Endometrium (tissue), 2 donors: ENCODE data around the gene FN3K.
"Not testable (repeated sequence)": the region's sequence is repeated elsewhere in the genome, so short reads cannot be mapped to it uniquely, and the experiment has no call there.

Experiments used
- FAIRE-seq: peaks from 2 replicates; lab custom pipeline; 2012; peaks lifted over from hg19 to GRCh38; lab: Jason Lieb, UNC
- donor health status: control.
- donor health status: control.

Gene FN3K

DNA sequence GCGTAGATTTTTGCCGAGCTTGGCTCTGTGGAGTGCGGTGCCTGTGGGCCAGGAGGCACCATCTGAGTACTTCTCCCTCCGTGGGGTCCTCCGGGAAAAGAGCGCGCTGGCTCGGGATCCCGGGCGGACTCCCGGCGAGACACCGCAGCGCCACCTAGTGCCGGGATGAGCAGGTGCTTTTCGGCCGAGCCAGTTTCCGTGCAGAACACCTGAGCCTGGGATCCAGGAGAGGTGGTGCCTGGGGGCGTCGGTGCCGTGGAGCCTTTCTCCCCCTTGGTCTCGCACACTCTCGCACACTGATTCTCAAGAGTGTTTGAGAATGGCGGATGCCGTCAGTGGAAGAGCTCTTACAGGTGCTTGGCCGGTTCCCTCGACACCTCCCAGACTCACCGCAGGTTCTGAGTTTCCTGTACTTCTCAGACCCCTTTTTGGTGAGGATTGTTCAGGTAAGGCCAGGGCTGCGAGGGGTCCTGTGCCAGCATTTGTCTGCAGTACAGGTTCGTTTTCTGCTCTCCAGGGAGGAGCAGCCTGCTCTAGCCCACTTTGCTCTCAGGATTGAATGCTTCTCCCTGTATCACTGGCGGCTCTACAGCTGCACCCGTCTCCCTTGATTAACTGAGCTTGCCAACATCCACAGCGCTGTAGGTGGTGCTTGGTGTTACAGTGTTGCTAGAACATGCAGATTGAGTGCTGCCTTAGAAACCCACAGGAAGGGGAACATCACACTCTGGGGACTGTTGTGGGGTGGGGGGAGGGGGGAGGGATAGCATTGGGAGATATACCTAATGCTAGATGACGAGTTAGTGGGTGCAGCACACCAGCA, 39.8 kb downstream of the FN3K start:
- no peak for FAIRE-seq

DNA sequence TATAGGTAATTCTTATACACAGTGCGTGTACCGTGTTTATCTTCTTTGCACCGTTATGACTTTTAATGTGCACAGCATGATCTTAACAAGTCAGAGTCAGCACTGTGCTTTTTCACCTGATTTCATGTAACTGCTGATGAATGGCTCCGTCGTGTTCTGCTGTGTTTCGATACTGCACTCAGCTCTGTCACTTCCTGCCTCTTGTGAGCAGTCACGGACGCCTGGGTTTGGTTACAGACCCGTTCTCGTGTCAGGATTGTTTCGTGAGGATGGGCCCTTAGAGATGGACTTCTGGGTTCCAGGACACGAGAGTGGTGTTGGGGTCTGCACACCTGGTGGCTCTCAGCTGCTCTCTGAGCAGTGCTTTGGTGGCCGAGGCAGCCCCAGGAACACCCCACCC, 41.0 kb downstream of the FN3K start:
- no peak for FAIRE-seq

DNA sequence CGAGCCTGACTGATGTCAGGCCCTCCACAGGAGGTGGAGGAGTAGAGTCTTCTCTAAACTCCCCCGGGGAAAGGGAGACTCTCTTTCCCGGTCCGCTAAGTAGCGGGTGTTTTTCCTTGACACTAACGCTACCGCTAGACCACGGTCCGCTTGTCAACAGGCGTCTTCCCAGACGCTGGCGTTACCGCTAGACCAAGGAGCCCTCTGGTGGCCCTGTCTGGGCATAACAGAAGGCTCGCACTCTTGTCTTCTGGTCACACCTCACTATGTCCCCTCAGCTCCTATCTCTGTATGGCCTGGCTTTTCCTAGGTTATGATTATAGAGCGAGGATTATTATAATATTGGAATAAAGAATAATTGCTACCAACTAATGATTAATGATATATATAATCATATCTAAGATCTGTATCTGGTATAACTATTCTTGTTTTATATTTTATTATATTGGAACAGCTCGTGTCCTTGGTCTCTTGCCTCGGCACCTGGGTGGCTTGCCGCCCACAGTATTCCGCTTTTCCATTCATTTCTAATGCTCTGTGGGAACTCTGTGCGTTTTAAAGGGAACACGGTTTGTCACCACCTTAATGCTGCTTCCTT, 42.5 kb downstream of the FN3K start:
- FAIRE-seq = not testable (repeated sequence)

DNA sequence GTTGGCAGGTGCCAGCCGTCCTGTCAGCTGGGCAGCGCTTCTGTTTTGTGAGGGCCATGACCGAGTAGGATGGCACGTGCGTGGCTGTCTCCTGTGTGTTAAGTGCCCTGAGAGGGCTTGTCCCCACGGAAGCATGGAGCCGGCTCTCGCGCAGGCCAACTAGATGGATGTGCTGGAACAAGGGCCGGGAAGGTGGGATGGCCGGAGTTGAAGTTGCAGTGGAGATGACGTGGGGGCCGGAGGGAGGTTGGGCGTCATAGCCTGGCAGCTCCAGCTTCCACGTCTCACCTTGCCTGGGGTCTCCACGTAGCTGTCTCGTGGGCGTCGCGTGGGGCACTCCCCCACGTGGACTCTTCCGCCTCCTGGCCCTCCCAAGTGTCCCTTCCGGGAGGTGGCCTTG, 44.1 kb downstream of the FN3K start:
- no peak for FAIRE-seq

DNA sequence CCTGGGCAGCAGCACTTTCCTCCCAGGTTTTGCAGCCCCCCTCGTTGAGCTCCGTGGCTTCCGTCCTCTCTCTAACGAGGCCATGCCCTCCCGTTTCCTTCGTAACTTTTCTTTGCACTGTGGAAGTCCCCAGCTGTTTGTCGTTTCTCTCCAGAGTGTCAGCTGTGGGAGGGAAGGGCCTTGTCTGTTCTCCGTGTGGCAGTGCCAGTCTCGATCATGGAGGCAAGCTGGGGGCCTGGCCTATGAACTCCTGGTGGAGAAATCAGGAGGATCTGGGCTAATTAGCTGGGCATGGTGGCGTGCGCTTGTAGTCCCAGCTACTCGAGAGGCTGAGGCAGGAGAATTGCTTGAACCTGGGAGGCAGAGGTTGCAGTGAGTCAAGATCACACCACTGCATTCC, 44.8 kb downstream of the FN3K start:
- FAIRE-seq = no peak

DNA sequence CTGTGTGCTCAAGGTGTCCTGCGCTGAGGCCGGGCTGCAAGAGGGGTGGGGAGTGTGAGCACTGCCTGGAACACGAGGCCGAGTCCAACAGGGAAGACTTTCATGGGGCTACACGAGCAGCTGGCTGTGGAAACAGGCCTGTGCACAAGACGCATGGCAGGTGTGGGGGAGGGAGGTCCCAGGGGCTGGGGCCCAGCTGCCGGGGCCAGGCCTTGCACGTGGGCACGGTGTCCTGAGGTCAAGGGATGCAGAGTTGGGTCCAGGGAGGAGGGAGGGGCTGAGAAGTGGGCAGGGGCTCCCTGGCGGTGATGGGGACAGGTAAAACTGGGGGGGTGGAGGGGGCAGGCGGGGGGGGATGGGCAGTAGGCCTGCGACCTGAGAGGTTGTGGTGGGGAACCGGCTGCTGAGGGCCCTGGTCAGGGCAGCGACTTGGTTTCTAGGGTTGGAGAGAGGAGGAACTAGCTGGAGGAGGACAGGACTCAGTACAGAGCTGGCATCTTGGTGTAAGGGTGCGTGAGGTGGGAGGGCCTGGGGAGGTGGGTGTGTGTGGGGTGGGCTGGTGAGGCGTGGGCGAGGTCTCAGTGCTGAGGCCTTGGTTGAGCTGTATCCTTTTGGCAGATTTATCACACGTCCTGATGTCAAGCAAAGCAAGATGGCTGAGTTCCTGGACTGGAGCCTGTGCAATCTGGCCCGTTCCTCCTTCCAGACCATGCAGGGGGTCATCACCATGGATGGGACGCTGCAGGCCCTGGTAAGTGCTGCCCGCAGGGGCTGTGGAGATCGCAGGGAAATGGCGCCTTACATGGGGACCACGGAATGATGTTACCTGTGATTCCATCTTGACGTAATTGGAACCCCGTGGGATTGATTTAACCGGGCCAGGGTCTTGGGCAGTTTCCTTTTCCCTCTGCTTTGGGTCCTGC, 45.8 kb downstream of the FN3K start:
- no peak for FAIRE-seq

DNA sequence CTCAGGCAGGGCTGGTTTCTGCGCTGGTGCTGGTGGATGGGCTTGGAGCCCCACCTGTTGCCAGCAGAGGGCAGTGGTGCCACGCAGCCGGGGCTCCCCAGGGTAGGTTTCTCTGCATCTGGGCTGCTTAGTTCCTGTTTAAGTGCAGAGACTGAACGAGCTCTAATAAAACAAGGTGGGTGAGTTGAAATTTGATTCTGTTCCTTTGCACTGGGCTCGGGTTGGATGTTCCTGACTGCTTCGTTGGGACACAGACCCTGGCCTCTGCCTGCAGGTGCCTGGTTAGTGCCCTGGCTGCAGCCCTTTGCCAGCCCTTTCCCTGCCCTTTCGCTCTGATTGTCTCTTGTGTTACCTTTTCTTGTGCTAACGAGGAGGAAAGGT, 46.5 kb downstream of the FN3K start:
- FAIRE-seq = peak; percentile 79

DNA sequence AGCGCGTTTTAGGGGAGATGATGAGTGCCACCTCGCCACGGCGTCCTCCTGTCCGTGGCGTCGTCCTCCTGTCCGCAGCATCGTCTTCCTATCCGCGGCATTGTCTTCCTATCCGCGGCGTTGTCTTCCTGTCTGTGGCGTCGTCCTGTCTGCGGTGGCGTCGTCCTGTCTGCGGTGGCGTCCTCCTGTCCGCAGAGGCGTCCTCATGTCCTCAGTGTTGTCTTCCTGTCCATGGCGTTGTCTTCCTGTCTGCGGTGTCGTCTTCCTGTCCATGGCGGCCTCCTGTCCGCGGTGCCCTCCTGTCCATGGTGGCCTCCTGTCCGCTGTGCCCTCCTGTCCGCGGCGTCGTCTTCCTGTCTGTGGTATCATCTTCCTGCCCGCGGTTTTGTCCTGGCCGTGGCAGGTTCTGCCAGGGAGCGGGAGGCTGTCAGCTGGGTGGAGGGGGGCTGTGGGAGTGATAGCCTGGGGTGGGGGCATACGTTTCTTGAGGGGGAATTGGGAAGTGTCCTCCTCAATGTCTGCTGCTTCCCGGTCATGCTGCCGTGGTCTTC, 47.3 kb downstream of the FN3K start:
- FAIRE-seq = no peak

DNA sequence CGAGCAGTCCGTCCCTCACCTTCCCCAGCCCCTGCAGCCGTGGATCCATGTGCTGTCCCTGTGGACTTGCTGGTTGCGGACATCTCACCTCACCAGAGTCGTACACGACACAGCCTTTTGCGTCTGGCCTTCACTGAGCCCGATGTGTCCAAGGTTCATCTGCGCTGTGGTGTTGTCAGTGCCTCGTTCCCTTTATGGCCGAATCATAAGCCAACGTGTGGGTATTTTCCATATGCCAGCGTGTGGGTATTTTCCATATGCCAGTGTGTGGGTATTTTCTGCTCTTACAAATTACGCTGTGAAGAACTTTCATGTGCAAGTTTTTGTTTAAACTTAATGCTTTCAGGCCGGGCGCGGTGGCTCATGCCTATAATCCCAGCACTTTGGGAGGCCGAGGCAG, 48.1 kb downstream of the FN3K start:
- no peak for FAIRE-seq

DNA sequence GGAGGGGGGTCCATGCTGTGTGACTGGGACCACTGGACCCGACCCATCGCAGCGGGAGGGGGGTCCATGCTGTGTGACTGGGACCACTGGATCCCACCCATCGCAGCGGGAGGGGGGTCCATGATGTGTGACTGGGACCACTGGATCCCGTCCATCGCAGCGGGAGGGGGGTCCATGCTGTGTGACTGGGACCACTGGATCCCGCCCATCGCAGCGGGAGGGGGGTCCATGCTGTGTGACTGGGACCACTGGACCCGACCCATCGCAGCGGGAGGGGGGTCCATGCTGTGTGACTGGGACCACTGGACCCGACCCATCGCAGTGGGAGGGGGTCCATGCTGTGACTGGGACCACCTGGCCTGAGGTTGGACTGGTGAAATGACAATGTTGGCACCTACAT, 50.2 kb downstream of the FN3K start:
- not testable (repeated sequence) for FAIRE-seq

DNA sequence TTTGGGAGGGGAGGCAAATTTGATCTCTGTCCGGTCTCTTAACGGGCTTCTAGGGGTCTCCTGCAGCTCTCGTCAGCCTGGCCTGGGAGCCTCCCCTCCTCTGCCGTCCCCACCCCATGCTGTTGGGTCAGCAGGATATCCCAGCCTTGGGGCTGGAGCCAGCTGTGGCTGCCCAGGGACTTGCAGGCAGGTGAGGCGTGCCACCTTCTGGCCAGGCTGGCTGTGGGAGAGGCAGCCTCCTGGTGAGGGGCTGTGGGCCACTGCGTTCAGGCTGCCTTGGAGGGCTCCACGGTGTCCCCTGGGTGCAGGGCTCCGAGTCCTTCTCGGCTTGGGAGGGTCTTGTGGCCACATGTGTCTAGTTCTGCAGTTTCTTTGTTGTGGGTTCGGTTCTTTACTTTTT, 51.0 kb downstream of the FN3K start:
- no peak for FAIRE-seq

DNA sequence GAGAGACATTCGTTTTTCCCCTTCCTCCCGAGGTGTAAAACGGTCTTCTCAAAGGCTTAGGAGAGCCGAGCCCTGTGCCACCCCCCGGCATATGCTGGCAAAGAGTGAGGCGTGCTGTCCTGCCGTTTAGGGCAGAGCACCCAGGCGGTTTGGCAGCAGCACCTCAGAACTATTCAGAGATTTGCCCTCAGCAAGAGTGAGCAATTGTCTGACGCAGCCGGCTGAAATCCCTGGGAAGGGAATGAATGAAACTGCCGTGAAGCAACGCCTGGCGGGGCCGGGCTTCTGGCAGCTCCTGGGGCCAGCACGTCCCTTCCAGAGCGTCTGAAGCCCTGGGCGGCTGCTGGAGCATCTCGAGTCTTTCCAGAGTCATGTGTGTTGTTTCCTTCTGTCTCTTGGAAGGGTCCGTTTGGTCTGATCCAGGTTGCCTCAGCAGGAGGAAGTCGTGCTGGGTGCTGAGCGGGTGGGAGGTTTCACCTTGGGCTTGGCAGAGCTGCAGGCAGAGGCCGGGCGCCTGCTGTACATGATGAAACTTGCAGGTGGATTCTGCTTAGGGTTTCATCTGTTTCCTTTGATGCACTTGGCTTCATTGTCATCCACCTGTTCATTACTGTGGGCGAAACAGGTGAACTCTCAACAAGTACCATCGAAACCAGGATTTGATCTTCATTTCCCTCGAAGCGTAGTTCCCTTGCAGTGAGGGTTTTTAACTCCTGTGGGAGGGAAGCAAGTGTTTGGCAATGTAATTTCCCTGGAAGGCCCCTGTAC, 51.9 kb downstream of the FN3K start:
- no peak for FAIRE-seq

DNA sequence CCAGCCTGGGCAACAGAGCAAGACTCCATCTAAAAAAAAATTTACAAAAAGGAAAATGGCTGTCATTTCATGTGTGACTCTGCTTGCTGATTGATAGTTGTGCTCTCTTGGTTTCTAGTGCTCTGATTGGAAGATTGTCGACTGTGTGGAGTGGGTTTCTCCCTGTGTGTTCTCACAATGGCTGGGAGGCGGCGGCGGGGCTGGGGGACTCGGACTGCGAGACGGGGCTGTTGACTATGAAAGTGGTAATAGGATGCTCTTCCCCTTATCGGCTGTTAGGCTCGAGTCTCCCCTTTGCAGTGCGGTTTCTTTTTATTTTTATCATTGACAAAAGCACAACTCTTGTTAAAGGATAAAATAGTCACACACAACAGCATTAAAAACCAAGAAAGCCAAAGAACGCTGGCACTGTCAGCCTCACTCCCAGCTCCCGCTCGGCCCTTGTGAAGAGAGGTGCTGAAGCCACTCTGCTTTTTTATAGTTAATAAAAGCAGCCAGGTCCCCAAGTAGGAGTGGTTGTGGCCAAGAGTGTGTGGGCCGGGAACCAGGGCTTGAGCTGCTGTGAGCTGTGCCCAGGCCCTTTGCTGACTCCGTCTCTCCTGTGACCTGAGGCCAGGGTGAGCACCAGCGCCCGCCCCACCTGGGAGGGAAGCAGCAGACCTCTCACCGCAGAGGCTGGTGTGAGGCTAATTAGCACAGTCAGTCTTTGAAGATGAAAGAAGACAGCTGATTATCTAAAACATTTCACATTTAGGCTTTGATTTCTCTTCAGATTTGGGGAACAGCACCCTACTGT, 53.0 kb downstream of the FN3K start:
- no peak for FAIRE-seq

DNA sequence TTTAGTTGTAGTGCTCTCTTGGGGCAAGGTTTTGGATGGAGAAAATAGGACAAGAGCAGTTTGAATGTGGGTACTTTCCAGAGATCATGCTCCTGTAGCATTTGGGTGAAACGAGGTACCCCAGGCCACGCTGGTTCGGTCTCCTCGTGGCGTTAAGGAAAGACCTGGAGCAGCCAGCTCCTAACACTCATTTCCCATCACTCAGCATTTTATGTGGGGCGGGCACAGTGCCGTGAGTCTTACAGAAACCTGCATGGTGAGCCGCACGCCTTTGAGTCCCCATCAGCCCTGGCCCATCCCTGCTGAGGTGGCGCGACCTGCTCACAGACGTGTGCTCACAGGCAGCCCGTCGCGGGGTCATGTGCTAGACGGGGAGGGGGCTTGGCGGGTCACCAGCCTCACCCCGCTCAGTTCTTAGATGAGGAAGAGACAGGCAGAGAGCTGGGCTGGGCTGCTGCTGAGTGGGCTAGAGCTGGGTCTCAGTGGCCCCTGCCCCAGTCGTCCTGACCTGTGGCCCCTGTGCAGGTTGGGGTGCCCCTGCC, 53.7 kb downstream of the FN3K start:
- FAIRE-seq = no peak

DNA sequence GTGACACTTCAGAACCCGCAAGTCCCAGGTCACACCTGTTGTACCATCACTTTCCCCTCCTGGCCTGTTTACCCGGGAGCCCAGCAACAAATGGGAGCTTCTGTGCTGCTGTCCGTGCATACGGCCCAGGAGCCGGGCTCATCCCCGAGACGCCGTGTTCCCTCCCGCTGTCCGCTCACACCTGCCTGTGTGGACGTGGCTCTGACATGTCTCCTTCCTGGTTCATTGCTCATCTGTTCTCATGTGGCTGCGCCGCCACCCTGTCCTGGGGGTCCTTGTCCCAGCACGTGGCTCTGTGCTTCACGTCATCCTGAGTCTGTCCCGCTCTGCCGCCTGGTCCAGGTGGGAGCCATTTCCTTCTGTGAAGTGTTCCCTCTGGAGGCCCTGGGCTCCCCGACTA, 54.4 kb downstream of the FN3K start:
- FAIRE-seq = no peak

DNA sequence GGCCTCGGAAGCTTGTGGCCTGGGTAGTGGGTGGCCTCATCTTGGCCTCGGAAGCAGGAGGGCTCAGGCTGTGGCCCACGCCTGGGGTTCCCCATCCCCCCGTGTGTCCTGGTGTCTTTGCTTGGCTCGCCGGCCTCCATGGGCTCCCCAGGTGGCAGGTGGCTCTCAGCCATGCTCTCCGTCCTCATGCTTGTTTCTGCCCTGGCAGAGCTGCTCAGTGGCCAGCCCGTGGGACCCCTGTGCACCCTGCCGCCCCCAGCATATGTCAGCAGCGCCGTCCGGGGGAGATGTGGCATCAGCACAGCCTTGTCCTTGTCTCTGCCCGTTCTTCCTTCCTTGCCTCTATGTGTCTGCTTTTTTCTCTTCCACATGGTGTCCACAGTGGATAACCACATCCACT, 55.0 kb downstream of the FN3K start:
- FAIRE-seq = no peak

DNA sequence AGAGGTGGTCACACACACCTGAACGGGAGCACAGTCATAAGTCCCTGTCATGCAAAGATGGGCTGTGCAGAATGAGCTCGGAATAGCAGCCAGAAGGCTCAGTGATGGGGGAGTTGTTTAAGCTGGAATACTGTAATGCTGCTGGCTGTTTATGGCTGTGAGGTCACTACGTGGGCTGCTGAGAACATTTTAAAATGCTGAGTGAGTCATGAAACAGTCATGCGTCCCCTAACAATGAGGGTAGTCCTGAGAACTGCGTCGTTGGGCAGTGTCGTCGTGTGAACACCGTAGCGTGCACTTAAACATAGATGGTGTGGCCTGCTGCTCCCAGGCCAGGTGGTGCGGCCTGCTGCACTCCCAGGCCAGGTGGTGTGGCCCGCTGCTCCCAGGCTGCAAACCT, 56.1 kb downstream of the FN3K start:
- no peak for FAIRE-seq

DNA sequence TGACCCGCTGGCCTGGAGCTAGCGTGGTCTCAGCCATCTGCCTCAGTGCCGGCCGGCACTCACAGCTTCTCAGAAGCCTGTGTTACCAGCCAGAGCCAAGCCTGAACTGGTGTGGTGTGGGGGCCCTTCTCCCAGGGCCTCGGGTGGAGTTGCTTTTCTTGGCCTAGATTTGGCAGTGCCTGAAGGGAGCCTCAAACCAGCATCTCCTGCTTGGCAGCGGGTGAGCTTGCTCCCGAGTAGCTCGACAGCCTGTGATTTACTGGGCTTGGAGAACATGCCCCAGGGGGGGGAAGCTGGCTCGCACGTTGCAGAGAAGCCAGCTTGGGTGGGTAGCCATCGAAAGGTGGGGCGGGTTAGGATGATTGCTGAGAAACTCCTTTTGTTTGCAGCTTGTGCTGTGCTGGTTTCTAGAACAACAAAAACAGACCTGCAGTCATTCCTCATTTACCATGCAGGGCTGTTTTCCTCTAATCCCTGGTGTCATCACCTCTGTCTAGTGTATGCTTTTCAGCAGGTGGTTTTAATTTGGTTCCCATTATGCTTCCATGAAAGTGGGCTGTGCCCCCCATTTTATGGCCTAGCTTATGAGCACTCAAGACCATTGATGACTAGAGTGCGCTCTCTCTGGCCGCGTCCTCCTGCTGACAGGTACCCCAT, 58.7 kb downstream of the FN3K start:
- no peak for FAIRE-seq

DNA sequence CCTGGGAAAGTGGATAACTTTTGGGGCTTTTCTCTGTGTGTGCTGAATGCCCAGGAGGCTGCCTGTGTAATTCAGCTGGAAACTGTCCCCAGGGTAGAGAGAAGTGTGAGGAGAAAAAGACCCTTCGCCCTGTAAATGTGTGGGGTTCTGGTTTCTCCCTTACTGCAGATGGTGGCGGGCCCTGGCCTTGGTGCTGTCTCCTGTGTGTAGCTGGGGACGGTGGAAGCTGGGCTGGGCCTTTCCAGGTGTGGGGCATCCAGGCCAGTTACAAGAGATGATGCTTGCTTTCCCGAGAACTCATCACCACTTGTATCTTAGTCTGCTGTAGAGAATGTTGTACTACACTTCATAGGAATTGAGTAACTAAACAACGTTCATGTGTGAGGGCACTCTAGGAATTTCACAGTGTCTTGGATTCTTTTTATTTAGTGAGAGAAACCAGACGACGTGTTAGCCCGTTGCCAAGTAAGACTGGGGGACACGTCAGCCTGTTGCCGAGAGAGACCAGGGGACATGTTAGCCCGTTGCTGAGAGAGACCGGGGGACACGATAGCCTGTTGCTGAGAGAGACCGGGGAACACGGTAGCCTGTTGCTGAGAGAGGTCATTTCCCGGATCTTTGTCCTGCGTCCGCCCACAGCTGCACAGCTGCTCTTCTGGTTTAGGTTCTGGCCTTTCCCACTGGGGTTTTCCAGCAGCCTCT, 59.5 kb downstream of the FN3K start:
- no peak for FAIRE-seq

DNA sequence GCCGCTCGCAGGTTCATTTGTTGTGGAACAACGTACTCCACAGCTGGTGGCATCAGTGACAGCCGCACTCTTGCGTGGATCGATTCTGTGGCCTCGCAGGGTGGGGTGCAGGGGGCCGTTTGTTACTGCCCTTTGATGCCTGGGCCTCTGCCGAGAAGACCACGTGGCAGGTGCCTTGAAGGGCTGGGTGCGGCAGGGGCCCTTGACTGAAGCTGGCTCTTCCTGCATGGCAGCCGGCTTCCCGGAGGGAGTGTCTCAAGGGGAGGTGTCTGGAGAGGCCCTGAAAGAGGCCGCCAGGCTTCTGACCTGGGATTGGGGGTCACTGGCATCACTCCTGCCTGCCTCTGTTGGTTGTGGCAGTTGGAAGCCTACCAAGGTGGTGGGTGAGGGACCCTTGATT, 60.2 kb downstream of the FN3K start:
- no peak for FAIRE-seq
